Neural progenitor cell (in vitro differentiated cells): ENCODE data around the gene RBFOX2. TPM values are rescaled to one million over a fixed set of nuclear protein-coding genes. Genes with fewer than 3 reads are reported as not detected.

ENCODE experiments used
- DNase-seq: peaks from one replicate; pipeline ENCODE4 v3.0.0-alpha.2; 2016; ENCODE audit warnings: low spot score
- H2AFZ ChIP-seq: fragments of 200-600 bp; sonication (generic); replicated peaks from 2 replicates; pipeline ENCODE4 v1.6.1; 2016; ENCODE audit warnings: antibody characterized with exemption
- H3F3A ChIP-seq: fragments of 200-600 bp; sonication (generic); 2 replicates; pipeline ENCODE4 v1.6.1; 2016; ENCODE audit warnings: antibody characterized with exemption, low read depth
- H3K27ac ChIP-seq: fragments of 200-600 bp; sonication (generic); 2 replicates; pipeline ENCODE4 v1.5.1; 2016; ENCODE audit warnings: mild to moderate bottlenecking
- H3K27me3 ChIP-seq: fragments of 200-600 bp; sonication (generic); 2 replicates; pipeline ENCODE4 v1.6.1; 2016; ENCODE audit warnings: mild to moderate bottlenecking, moderate library complexity
- H3K36me3 ChIP-seq: fragments of 200-600 bp; sonication (generic); 2 replicates; pipeline ENCODE4 v1.5.1; 2016
- H3K4me1 ChIP-seq: fragments of 200-600 bp; sonication (generic); 2 replicates; pipeline ENCODE4 v1.6.1; 2016; ENCODE audit warnings: mixed run types
- H3K4me2 ChIP-seq: fragments of 200-600 bp; sonication (generic); 2 replicates; pipeline ENCODE4 v1.6.1; 2016
- H3K4me3 ChIP-seq: fragments of 200-600 bp; sonication (generic); 2 replicates; pipeline ENCODE4 v1.5.1; 2016
- H3K79me2 ChIP-seq: fragments of 200-600 bp; sonication (generic); 2 replicates; pipeline ENCODE4 v1.6.1; 2016; ENCODE audit warnings: low read depth
- H3K9ac ChIP-seq: fragments of 200-600 bp; sonication (generic); 2 replicates; pipeline ENCODE4 v1.6.1; 2016
- H3K9me3 ChIP-seq: fragments of 200-600 bp; sonication (generic); 2 replicates; pipeline ENCODE4 v1.5.1; 2016; ENCODE audit warnings: low read depth
- H4K20me1 ChIP-seq: fragments of 200-600 bp; sonication (generic); 2 replicates; pipeline ENCODE4 v1.6.1; 2016; ENCODE audit warnings: low read depth
- H3K27ac Mint-ChIP-seq: 3 replicates; pipeline ENCODE4 v1.8.0; 2021; ENCODE audit warnings: mixed read lengths
- H3K27me3 Mint-ChIP-seq: 2 replicates; pipeline ENCODE4 v1.8.0; 2022; ENCODE audit warnings: low read depth, mild to moderate bottlenecking, inconsistent platforms, moderate library complexity, mixed read lengths; ENCODE audit not compliant: insufficient read depth
- H3K36me3 Mint-ChIP-seq: 3 replicates; pipeline ENCODE4 v1.8.0; 2021; ENCODE audit warnings: mixed read lengths
- H3K4me1 Mint-ChIP-seq: 3 replicates; pipeline ENCODE4 v1.8.0; 2021; ENCODE audit warnings: mixed read lengths
- H3K4me3 Mint-ChIP-seq: 3 replicates; pipeline ENCODE4 v1.8.0; 2021; ENCODE audit warnings: mild to moderate bottlenecking, moderate library complexity, mixed read lengths
- H3K9me3 Mint-ChIP-seq: 3 replicates; pipeline ENCODE4 v1.8.0; 2020; ENCODE audit warnings: mixed read lengths
- CTCF ChIP-seq: fragments of 200-600 bp; sonication (generic); IDR thresholded peaks from 2 replicates; pipeline ENCODE4 v1.5.1; 2017; ENCODE audit warnings: antibody characterized with exemption, mild to moderate bottlenecking
- EZH2 ChIP-seq: fragments of 200-600 bp; sonication (generic); IDR thresholded peaks from 2 replicates; pipeline ENCODE4 v1.6.1; 2017; ENCODE audit warnings: antibody characterized with exemption, mild to moderate bottlenecking, moderate library complexity
- EZH2phosphoT487 ChIP-seq: fragments of 200-600 bp; sonication (generic); IDR thresholded peaks from 2 replicates; pipeline ENCODE4 v1.6.1; 2017; ENCODE audit warnings: antibody characterized with exemption
- total RNA-seq: library from RNA; depleted of rRNA; stranded (reverse); fragments of >200 nt; gene quantifications from 2 replicates; pipeline ENCODE4 v1.2.3, GENCODE V29; 2015; ENCODE audit warnings: low replicate concordance

RBFOX2 gene
- total RNA-seq, 1 donor from 2014 or later, result 163 TPM

DNA sequence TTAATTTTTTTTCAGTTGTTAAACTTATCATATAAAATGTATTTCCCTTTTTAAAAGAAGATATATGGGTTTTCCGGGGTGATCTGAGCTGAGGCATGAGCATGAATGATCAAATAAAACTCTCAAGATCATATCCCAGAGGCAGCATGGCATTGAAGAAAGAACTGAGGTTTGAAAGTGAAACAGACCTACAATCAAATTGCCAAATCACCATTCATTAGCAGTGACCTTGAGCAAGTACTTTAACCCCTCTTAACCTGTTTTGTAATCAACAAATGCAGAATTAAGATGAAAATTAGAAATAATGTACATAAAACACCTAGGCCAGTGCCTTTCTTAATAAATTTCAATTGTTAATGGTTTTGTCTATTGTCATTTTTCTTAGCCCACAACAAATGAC lies 116.0 kb downstream of the RBFOX2 start:
- no peaks in the 10 kb centered on the region for H3K9me3 Mint-ChIP-seq
- no peak for DNase-seq
- H3K9ac ChIP-seq, result no peak overlapping the region
- no peaks in the 10 kb centered on the region for H3K27me3 ChIP-seq
- no peak overlapping the region for H3K4me3 ChIP-seq
- peaks cover 28% of the 10 kb centered on the region for H4K20me1 ChIP-seq
- no peak overlapping the region for H3K4me2 ChIP-seq
- H3K27me3 Mint-ChIP-seq, result no peaks in the 10 kb centered on the region
- peaks cover 93% of the 10 kb centered on the region for H3K79me2 ChIP-seq
- H3K4me1 ChIP-seq, result peaks cover 51% of the 10 kb centered on the region
- H3F3A ChIP-seq, result peaks cover 34% of the 10 kb centered on the region
- no peak overlapping the region for H2AFZ ChIP-seq
- no peaks in the 10 kb centered on the region for H3K9me3 ChIP-seq
- no peak overlapping the region for H3K27ac ChIP-seq
- TF ChIP-seq CTCF, result no peak
- H3K36me3 ChIP-seq, result no peaks in the 10 kb centered on the region
- no peak overlapping the region for H3K4me3 Mint-ChIP-seq
- peaks cover 62% of the 10 kb centered on the region for H3K4me1 Mint-ChIP-seq
- no peaks in the 10 kb centered on the region for H3K36me3 Mint-ChIP-seq
- no peak overlapping the region for H3K27ac Mint-ChIP-seq

DNA sequence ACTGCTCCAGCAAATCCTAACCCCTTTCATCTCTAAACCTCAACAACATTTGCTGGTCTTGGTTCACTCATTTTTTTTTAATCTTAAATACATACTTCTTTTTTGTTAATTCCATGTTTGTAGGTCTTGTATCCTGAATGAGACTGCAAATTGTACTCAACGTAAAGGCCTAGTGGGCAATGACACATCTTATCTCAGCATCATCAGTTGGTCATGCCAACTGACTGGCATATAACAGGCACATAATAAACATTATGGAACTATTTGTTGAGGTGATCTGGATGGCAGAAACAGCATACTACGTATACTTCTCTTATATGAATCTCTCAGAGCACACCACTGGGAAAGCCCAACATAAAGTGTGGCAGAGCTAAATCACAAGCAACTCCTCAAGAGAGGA lies 116.7 kb downstream of the RBFOX2 start:
- H4K20me1 ChIP-seq, result peaks cover 31% of the 10 kb centered on the region

GRCh38 chr22:35910926-35911325 lies 117.7 kb downstream of the RBFOX2 start:
- no peaks in the 10 kb centered on the region for H3K27me3 Mint-ChIP-seq
- Histone ChIP-seq H3K27ac (no peak overlapping the region), H3K4me3 (no peak overlapping the region), H3K79me2 (peaks cover 93% of the 10 kb centered on the region), H3K9ac (no peak overlapping the region), H3F3A (peaks cover 25% of the 10 kb centered on the region), H2AFZ (no peak overlapping the region), H3K36me3 (no peaks in the 10 kb centered on the region), H3K9me3 (no peaks in the 10 kb centered on the region), H3K4me2 (peak overlapping the region; percentile 48), H3K27me3 (no peaks in the 10 kb centered on the region), H3K4me1 (peaks cover 40% of the 10 kb centered on the region), H4K20me1 (peaks cover 32% of the 10 kb centered on the region)
- TF ChIP-seq CTCF (no peak), EZH2 (no peak), EZH2phosphoT487 (no peak)
- H3K4me1 Mint-ChIP-seq, result peaks cover 46% of the 10 kb centered on the region
- H3K36me3 Mint-ChIP-seq, result no peaks in the 10 kb centered on the region
- no peak for DNase-seq
- H3K27ac Mint-ChIP-seq, result no peak overlapping the region
- H3K9me3 Mint-ChIP-seq, result no peaks in the 10 kb centered on the region
- no peak overlapping the region for H3K4me3 Mint-ChIP-seq

More for the DNA sequence above, 116.7 kb downstream of the RBFOX2 start:
- no peaks in the 10 kb centered on the region for H3K9me3 Mint-ChIP-seq
- DNase-seq, result no peak
- no peak overlapping the region for H3K9ac ChIP-seq
- no peak overlapping the region for H3K4me3 ChIP-seq
- no peak overlapping the region for H2AFZ ChIP-seq
- no peak overlapping the region for H3K27ac ChIP-seq
- H3K36me3 ChIP-seq, result no peaks in the 10 kb centered on the region
- peaks cover 49% of the 10 kb centered on the region for H3K4me1 ChIP-seq
- TF ChIP-seq EZH2 (no peak), EZH2phosphoT487 (no peak), CTCF (no peak)
- H3K4me2 ChIP-seq, result no peak overlapping the region
- H3F3A ChIP-seq, result peaks cover 34% of the 10 kb centered on the region
- H3K79me2 ChIP-seq, result peaks cover 94% of the 10 kb centered on the region
- H3K4me3 Mint-ChIP-seq, result no peak overlapping the region
- H3K27ac Mint-ChIP-seq, result no peak overlapping the region
- H3K27me3 ChIP-seq, result no peaks in the 10 kb centered on the region
- no peaks in the 10 kb centered on the region for H3K27me3 Mint-ChIP-seq
- H3K4me1 Mint-ChIP-seq, result peaks cover 55% of the 10 kb centered on the region
- H3K36me3 Mint-ChIP-seq, result no peaks in the 10 kb centered on the region
- H3K9me3 ChIP-seq, result no peaks in the 10 kb centered on the region
